Fibroblast of pulmonary artery (primary cell): ENCODE data around the gene LSM7.

Experiments used
- DNase-seq: peaks from one replicate; pipeline ENCODE4 v3.0.0-alpha.2; 2010; ENCODE audit warnings: low read depth
- H3K4me3 ChIP-seq: replicated peaks from 2 replicates; pipeline ENCODE4 v1.5.1; 2011; ENCODE audit warnings: low read depth, mild to moderate bottlenecking, control low read depth, low read length, moderate library complexity
- CTCF ChIP-seq: IDR thresholded peaks from 2 replicates; pipeline ENCODE4 v1.5.1; 2011; ENCODE audit warnings: mild to moderate bottlenecking, control low read depth, low read length, inconsistent platforms; ENCODE audit errors: missing control alignments

The LSM7 gene

GRCh38 chr19:2331601-2332246 is 3.3 kb upstream of the LSM7 start:
- TF ChIP-seq CTCF: no peak
- no peak overlapping the region for H3K4me3 ChIP-seq
- DNase-seq: no peak

GRCh38 chr19:2330632-2331284 is 2.4 kb upstream of the LSM7 start:
- no peak for TF ChIP-seq CTCF
- no peak overlapping the region for H3K4me3 ChIP-seq
- DNase-seq: no peak

GRCh38 chr19:2330255-2330631 is 1.9 kb upstream of the LSM7 start:
- TF ChIP-seq CTCF: no peak
- no peak for DNase-seq
- H3K4me3 ChIP-seq: no peak overlapping the region

- TF ChIP-seq CTCF: no peak
Measured at GRCh38 chr19:2329501-2329916, 1.1 kb upstream of the LSM7 start.

GRCh38 chr19:2329149-2329478 is 728 bp upstream of the LSM7 start:
- TF ChIP-seq CTCF: no peak
- no peak for DNase-seq
- peak overlapping the region; percentile 95 for H3K4me3 ChIP-seq

More at GRCh38 chr19:2329501-2329916, 1.1 kb upstream of the LSM7 start:
- DNase-seq: no peak
- peak overlapping the region; percentile 95 for H3K4me3 ChIP-seq

GRCh38 chr19:2327773-2328400 is 499 bp downstream of the LSM7 start:
- H3K4me3 ChIP-seq: peak overlapping the region; percentile 95
- DNase-seq: peak; percentile 79
- no peak for TF ChIP-seq CTCF
